ENCODE results near the gene AGAP2. TPM values are rescaled to one million over a fixed set of nuclear protein-coding genes. Genes with fewer than 3 reads are reported as not detected.

AGAP2 gene
- total and polyA plus RNA-seq, 2 of the 13 experiments (the other 11 are each of a cell fraction or from before 2014, with no cell fraction given): 0.38 to 0.45 TPM

- peak; percentile 38; the same call in 1 of the 2 replicates for TF ChIP-seq ZFP91 (CRISPR knock-in tag; IDR thresholded peaks at IDR 0.05; ENCODE audit: borderline replicate concordance)
- peak; percentile 62; the same call in 1 of the 2 replicates for TF ChIP-seq RAD21 (CRISPR knock-in tag; IDR thresholded peaks at IDR 0.05)
- TF ChIP-seq, protein P1, sequence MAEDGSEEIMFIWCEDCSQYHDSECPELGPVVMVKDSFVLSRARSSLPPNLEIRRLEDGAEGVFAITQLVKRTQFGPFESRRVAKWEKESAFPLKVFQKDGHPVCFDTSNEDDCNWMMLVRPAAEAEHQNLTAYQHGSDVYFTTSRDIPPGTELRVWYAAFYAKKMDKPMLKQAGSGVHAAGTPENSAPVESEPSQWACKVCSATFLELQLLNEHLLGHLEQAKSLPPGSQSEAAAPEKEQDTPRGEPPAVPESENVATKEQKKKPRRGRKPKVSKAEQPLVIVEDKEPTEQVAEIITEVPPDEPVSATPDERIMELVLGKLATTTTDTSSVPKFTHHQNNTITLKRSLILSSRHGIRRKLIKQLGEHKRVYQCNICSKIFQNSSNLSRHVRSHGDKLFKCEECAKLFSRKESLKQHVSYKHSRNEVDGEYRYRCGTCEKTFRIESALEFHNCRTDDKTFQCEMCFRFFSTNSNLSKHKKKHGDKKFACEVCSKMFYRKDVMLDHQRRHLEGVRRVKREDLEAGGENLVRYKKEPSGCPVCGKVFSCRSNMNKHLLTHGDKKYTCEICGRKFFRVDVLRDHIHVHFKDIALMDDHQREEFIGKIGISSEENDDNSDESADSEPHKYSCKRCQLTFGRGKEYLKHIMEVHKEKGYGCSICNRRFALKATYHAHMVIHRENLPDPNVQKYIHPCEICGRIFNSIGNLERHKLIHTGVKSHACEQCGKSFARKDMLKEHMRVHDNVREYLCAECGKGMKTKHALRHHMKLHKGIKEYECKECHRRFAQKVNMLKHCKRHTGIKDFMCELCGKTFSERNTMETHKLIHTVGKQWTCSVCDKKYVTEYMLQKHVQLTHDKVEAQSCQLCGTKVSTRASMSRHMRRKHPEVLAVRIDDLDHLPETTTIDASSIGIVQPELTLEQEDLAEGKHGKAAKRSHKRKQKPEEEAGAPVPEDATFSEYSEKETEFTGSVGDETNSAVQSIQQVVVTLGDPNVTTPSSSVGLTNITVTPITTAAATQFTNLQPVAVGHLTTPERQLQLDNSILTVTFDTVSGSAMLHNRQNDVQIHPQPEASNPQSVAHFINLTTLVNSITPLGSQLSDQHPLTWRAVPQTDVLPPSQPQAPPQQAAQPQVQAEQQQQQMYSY (CRISPR knock-in tag; IDR thresholded peaks at IDR 0.05): peak; percentile 75
- TF ChIP-seq ZNF800 (CRISPR knock-in tag; IDR thresholded peaks at IDR 0.05): no peak
Measured at GRCh38 chr12:57735952-57736740, 2.4 kb downstream of the AGAP2 start (continued).
